Central memory CD8-positive, alpha-beta T cell (primary cell): ENCODE measurements around the gene TRIM41.

Experiments
- ATAC-seq: fragments of 150-1000 bp; cut with Tn5 transposase; replicated peaks from 2 replicates; pipeline ENCODE4 v1.10.0; 2022; ENCODE audit warnings: mild to moderate bottlenecking, moderate FRiP score, moderate number of reproducible peaks; ENCODE audit not compliant: poor library complexity, severe bottlenecking; ENCODE audit errors: extremely low read depth
- DNase-seq, 2 donors: peaks; one replicate each; pipeline ENCODE4 v3.0.0; 2021; ENCODE audit warnings: low spot score in 2 of 2
- H3K27ac Mint-ChIP-seq: one replicate; pipeline ENCODE4 v1.8.0; 2022; ENCODE audit warnings: low read depth, mild to moderate bottlenecking, moderate library complexity, mixed read lengths
- H3K27me3 Mint-ChIP-seq: one replicate; pipeline ENCODE4 v1.8.0; 2022; ENCODE audit warnings: mixed read lengths
- H3K36me3 Mint-ChIP-seq: one replicate; pipeline ENCODE4 v1.8.0; 2022; ENCODE audit warnings: mild to moderate bottlenecking, moderate library complexity, mixed read lengths; ENCODE audit not compliant: insufficient read depth
- H3K4me1 Mint-ChIP-seq: one replicate; pipeline ENCODE4 v1.8.0; 2022; ENCODE audit warnings: mixed read lengths
- H3K4me3 Mint-ChIP-seq: one replicate; pipeline ENCODE4 v1.8.0; 2022; ENCODE audit warnings: mild to moderate bottlenecking, moderate library complexity, mixed read lengths
- H3K9me3 Mint-ChIP-seq: one replicate; pipeline ENCODE4 v1.8.0; 2022; ENCODE audit warnings: mixed read lengths

TRIM41 gene

DNA sequence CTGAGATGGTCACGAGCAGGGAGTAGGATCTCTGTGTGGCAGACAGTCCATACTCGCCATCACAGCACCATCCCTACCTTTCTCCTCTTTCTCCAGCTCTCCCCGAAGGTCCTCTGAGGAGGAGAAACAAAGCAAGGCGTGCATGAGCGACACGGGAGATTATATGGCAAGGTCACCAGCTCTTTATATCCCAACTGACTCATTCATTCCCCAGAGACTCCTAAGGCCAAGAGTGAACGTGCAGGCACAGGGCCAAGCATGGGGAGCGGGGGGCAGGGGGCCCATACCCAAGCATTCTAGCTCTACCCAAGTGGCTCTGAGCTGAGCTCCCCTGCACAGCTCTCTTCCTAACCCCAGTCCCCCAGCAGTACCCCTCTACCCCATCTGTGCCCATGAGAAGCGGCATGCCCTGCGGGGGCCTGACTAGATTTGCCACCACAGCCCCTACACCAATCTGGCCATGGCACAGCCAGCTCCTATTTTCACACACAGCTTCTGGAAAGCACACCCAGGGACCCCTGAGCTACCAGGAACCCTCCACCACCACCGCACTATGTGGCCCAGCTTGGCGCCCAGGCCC lies 24.9 kb upstream of the TRIM41 start:
- no peak for DNase-seq
- Mint-ChIP-seq H3K36me3 (peaks cover under 1% of the 10 kb centered on the region), H3K9me3 (no peaks in the 10 kb centered on the region), H3K4me1 (no peaks in the 10 kb centered on the region), H3K27me3 (no peaks in the 10 kb centered on the region), H3K27ac (no peak overlapping the region), H3K4me3 (no peak overlapping the region)
- no peak for ATAC-seq

DNA sequence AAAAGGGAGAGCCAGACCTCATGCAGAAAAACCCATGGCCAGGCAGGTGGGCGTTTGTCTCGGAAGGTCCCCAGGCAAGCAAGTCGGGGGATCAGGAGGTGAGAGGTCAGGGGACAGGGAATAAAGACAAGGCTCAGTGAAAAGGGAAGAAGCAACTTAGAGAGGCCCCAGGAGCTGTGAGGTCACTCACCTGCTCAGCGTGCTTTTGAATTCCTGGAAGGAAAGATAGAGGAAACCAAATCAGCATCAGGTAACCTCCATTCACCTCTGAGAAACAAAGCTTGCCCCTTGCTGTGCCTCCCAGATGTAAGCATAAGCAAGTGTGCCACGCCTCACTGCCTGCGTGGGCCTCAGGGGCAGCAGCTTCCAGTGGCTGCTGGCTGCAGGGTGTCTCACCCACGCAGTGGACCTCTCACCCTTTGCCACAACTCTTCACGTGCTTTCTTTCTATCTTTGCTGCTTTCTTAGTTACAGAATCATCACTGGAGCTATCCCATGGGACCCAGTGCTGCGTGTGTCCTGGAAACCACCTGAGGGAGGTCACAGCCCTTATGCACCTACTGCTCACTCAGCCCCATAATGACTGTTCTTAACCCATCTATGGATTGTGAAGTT lies 24.1 kb upstream of the TRIM41 start:
- Mint-ChIP-seq H3K4me1 (peaks cover 8% of the 10 kb centered on the region), H3K36me3 (peaks cover 2% of the 10 kb centered on the region), H3K27ac (no peak overlapping the region), H3K4me3 (no peak overlapping the region), H3K9me3 (no peaks in the 10 kb centered on the region), H3K27me3 (no peaks in the 10 kb centered on the region)
- no peak for DNase-seq
- ATAC-seq, result no peak

DNA sequence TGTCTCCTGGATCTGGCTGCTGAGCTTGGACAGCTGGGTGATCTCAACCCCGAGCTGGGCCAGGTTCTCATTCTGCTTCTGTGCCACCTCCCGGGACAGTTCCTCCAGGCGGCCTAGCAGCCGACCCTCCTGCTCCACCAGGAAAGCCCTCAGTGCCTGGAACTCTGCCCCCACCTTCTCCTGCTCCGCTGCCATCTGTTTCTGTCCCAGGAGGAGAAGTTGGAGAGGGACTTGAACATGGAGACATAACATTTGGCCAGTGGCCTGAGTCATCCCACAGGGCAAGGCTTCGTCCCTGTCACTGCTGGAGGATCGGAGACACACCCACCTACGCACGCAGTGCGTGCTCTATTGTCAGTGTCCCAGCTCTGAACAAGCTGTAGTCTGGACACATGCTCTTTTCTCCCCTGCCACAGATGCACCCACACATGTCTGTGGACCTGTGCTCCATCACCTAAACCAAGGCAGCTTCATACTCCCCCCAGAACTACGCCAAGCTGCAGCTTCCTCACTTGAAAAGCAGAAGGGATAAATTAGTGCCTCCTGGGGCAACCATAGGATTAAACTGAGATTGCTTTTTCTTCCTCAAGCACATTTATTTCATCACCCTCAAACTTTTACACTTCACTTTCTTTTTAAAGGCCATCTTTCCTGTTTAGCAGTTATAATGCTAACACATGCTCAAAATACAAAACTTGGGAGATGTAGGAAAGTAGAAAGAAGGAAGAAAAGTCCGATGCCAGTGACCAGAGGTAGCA lies 23.0 kb upstream of the TRIM41 start:
- Mint-ChIP-seq H3K9me3 (no peaks in the 10 kb centered on the region), H3K4me1 (peaks cover 12% of the 10 kb centered on the region), H3K27me3 (no peaks in the 10 kb centered on the region), H3K4me3 (no peak overlapping the region), H3K27ac (no peak overlapping the region), H3K36me3 (peaks cover 5% of the 10 kb centered on the region)
- DNase-seq (no peak), ATAC-seq (no peak)

DNA sequence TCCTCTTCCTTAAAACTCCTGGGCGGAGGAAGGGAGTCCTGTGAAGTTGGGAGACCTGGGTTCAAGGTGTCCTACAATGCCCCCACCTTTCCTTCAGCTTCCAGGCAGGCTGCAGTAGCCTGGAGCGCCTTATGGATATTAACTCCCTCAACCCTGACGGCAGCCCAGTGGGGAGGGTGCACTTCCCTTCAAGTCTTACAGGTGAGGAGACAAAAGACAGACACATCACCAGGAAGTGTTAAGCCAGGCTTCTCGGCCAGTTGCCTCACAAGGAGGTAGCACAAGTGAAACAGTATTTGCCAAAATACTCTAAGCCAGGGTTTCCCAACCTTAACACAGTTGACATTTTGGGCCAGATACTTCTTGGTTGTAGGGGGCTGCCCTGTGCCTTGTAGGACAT lies 22.3 kb upstream of the TRIM41 start:
- ATAC-seq, result no peak
- Mint-ChIP-seq H3K4me3 (no peak overlapping the region), H3K27me3 (peaks cover 5% of the 10 kb centered on the region), H3K27ac (no peak overlapping the region), H3K36me3 (peaks cover 11% of the 10 kb centered on the region), H3K9me3 (no peaks in the 10 kb centered on the region), H3K4me1 (peaks cover 18% of the 10 kb centered on the region)
- no peak for DNase-seq

DNA sequence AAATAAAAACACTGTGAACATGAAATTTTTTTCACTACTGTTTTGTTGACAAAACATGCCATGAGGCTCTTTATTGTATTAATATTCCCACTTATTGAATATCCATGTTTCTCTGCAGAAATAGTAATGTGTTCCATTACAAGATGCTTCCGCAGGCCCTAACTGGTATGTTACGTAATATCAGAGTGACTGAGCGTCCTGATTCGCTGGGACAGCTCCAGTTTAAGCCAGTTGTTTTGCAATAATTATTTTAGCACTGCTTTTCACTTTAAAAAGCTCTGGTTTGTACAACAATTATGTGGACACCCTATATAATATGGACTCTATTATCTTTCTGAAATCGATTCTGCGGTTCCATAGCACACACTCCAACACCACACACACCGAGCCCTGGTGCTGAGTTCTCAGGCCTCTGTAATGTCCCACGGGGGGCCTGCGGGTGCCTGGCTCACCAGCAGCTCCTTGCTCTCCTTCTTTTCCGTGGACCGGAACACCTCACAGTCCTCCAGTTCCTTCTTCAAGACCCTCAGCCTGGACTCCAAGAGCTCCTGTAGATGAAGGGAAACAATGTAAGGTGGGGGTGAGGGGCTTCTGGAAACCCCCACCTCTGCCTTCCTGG lies 19.9 kb upstream of the TRIM41 start:
- Mint-ChIP-seq H3K4me3 (peak overlapping the region; percentile 92), H3K36me3 (peaks cover 35% of the 10 kb centered on the region), H3K27ac (no peak overlapping the region), H3K27me3 (peaks cover 24% of the 10 kb centered on the region), H3K9me3 (no peaks in the 10 kb centered on the region), H3K4me1 (peaks cover 42% of the 10 kb centered on the region)
- no peak for DNase-seq
- no peak for ATAC-seq

DNA sequence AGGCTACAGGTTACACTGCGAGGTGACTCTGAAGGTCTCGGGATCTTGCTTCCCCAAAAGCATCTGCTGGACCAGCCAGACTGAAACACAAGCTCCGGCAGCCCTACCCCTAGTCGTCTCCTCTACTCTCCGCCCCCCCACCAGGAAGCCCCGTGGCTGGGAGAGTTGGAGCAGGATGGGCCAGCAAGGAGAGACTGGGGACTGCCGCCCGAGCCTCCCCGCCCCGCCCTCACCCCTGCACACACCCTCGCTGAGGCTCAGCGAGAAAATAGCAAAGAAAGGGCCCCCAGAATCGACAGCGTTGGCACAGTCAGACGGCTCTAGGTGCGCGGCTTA lies 19.3 kb upstream of the TRIM41 start:
- Mint-ChIP-seq H3K4me3 (peak overlapping the region; percentile 92), H3K27ac (peak overlapping the region; percentile 80), H3K36me3 (peaks cover 36% of the 10 kb centered on the region), H3K9me3 (no peaks in the 10 kb centered on the region), H3K4me1 (peaks cover 44% of the 10 kb centered on the region), H3K27me3 (peaks cover 24% of the 10 kb centered on the region)
- ATAC-seq (no peak), DNase-seq (no peak)

DNA sequence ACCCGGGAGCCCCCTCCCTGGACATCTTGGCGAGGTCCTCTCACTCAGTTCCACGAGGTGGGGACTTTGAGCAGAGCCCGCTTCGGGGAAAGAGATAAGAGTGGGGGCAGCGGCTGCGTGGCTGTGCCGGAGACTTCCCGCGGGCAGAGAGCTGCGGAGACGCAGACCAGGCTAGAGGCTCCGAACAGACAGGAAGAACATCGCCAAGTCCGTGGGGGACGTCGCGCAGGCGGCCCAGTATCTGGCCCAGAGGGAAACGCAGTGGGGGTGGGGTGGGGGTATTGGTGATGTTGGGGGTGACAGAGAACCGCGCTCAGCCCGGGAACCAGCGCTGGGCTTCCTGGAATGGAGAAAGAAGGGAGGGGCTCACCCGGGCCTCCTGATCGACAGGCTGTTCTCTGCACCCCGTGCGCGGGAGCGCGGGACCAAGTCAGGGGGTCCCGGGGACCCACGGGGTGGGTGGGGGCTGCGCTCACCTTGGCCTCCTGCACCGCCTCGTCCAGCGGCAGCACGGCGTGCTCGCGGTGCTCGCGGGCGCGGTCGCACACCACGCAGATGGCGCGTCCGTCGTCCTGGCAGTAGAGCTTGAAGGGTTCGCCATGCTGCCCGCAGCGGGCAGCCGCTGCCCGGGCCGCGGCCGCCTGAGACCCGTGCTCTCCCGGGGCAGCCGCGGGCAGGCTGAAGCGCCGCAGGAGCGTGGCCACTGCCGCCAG lies 18.8 kb upstream of the TRIM41 start:
- Mint-ChIP-seq H3K4me1 (peaks cover 44% of the 10 kb centered on the region), H3K36me3 (peaks cover 37% of the 10 kb centered on the region), H3K27ac (peak overlapping the region; percentile 80), H3K9me3 (no peaks in the 10 kb centered on the region), H3K4me3 (peak overlapping the region; percentile 92), H3K27me3 (peaks cover 24% of the 10 kb centered on the region)
- no peak for ATAC-seq
- DNase-seq, result no peak

DNA sequence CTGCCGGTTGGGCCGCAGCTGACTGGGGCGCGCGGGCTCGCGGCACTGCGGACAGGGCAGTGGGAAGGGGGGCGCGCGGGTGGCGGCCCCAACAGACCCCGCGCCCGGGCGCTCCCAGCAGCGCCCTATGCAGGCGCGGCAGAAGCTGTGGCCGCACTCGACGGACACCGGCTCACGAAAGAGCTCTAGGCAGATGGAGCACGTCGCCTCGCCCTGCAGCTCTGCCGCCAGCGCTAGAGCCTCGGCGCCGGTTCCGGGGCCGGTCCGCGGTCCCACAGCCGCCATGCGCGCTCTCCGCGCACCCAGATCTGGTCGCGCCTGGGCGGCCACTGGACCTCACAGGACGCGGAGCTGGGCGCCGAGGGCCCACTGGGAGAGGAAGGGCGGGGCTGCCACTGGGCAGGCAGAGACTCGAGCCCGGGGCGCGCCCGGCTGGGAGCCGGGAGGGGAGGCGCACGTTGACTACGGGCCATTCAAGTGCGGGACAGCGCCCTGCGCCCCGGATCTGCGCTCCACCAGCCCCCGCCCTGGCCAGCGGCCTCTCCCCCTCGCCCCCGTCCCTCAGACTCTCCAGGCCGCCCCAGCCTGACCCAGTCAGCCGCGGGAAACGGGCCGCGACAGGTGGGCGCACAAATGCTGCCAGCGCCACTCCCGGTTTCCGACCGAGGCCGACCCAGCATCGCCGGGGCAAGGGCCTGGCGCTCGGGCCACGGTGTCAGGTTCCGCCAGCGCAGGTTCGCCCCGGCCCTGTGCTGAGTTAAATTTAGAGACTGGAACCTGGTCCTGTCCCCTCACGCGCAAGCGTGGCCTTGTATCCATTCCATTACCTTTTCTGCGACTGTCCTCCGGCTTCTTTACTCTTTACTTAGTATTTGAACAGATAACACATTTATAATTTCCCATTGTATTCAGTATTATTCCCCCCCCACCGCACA lies 18.0 kb upstream of the TRIM41 start, which contains the start of gene TRIM7:
Gene TRIM7 (minus strand): TSS at position 371 of the 935 bp plus-strand sequence. CDS start 86 bp downstream, at position 285.
- Mint-ChIP-seq H3K4me3 (peak within 1 kb of the TSS; percentile 92), H3K27ac (peak within 1 kb of the TSS; percentile 100), H3K4me1 (peaks cover 44% of the 10 kb centered on the region), H3K9me3 (no peaks in the 10 kb centered on the region), H3K36me3 (peaks cover 37% of the 10 kb centered on the region), H3K27me3 (peaks cover 24% of the 10 kb centered on the region)
- ATAC-seq (no peak), DNase-seq (no peak)

DNA sequence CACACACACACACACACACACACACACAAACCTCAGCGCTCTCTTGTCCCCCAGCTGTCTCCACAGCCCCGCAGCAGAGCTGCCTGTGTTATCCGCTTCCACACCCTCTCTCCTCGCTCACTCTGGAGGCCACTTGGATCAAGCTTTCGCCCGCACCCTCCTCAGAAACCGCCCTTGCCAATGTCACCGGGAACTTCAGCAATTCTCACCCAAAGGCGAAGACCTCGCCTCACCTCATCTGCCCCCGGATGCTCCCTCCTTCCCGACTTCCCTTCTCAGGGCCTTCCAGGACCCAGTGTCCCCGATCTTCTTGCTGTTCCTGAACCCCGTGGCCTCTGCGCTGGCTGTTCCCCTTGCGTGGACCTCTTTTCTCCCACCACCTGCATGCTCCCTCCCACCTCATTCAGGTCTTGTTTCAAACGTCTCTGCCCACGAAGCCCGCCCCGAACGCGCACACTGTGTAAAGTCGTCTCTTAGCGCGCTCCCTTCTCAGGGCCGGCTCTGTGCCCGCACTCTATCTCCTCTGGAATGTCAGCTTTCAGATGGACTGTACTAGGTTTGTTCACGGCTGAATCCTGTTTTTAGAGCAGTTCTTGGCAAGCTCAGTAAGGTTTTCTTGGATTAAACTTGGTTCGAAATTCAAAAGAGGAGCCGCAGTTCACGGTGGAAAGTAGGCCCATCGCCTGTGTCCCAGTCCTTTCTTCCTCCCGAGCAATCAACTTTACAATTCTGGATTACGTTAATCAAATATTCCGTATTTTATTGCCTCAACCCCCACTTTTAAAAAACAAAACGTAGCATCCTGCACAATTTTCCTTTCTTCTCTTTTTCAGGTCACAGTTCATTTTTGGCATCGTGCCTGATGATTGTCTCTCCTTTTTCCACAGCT lies 17.1 kb upstream of the TRIM41 start:
- Mint-ChIP-seq H3K4me3 (peak overlapping the region; percentile 92), H3K36me3 (peaks cover 40% of the 10 kb centered on the region), H3K4me1 (peaks cover 44% of the 10 kb centered on the region), H3K27me3 (peaks cover 24% of the 10 kb centered on the region), H3K9me3 (no peaks in the 10 kb centered on the region), H3K27ac (peak overlapping the region; percentile 100)
- DNase-seq (no peak), ATAC-seq (no peak)

DNA sequence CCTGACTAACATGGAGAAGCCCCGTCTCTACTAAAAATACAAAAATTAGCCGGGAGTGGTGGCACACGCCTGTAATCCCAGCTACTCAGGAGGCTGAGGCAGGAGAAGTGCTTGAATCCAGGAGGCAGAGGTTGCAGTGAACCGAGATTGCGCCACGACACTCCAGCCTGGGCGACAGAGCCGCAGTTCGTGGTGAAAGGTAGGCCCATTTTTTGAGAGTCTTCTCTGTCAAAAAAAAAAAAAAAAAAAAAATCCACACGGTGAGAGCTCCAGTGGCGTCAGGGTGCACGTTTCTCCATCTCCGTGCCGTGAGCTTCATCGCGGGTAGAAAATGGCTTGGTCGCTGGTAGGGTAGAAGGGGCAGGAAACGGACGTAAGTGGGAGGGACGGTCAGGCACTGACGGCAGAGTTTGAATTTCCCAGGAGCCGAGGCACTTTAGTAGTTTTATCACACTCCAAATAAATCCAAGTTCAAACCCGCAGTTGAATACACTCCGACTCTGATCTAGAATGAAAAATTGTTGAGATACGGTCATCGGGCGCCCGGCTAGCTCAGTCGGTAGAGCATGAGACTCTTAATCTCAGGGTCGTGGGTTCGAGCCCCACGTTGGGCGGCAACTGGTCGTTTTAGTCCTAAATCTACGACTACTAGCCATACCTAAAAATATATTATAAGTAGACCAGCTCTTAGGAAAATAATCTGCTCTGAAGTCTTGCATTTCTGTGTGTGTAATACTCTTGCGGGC lies 15.7 kb upstream of the TRIM41 start:
- DNase-seq (peak; percentile 54 to 74), ATAC-seq (peak; percentile 72)
- H3K36me3 Mint-ChIP-seq, result peaks cover 40% of the 10 kb centered on the region
- H3K4me3 Mint-ChIP-seq, result peak overlapping the region; percentile 92
- H3K9me3 Mint-ChIP-seq, result no peaks in the 10 kb centered on the region
- H3K4me1 Mint-ChIP-seq, result peaks cover 44% of the 10 kb centered on the region
- peak overlapping the region; percentile 100 for H3K27ac Mint-ChIP-seq
- peaks cover 24% of the 10 kb centered on the region for H3K27me3 Mint-ChIP-seq
